Cardiac muscle cell (in vitro differentiated cells and primary cell): ENCODE measurements around the gene E2F8. TPM values are rescaled to one million over a fixed set of nuclear protein-coding genes. Genes with fewer than 3 reads are reported as not detected.
A peak's percentile ranks its signal among the peaks of the same experiment; 100 is the strongest.

ENCODE experiments used
- DNase-seq, 2 donors: peaks; one replicate each; pipeline versions ENCODE4 v3.0.0 to v3.0.0-alpha.2; 2010 to 2017; ENCODE audit warnings: low read depth in 1 of 2, low spot score in 1 of 2
- H3K27ac ChIP-seq: fragments of 200-600 bp; sonication (generic); 2 replicates; pipeline ENCODE4 v1.5.1; 2016
- H3K27me3 ChIP-seq: fragments of 200-600 bp; sonication (generic); 2 replicates; pipeline ENCODE4 v1.6.0; 2016; ENCODE audit warnings: control low read depth
- H3K36me3 ChIP-seq: fragments of 200-600 bp; sonication (generic); 2 replicates; pipeline ENCODE4 v1.5.1; 2016; ENCODE audit warnings: control low read depth
- H3K4me1 ChIP-seq: fragments of 200-600 bp; sonication (generic); 2 replicates; pipeline ENCODE4 v1.8.1; 2017; ENCODE audit warnings: low read depth, mild to moderate bottlenecking, mixed run types
- H3K4me3 ChIP-seq: fragments of 200-600 bp; sonication (generic); 2 replicates; pipeline ENCODE4 v1.5.1; 2016; ENCODE audit warnings: mild to moderate bottlenecking
- H3K9me3 ChIP-seq: fragments of 200-600 bp; sonication (generic); 2 replicates; pipeline ENCODE4 v1.5.1; 2017; ENCODE audit warnings: low read depth, mild to moderate bottlenecking, control low read depth
- CTCF ChIP-seq: IDR thresholded peaks from 2 replicates; pipeline ENCODE4 v1.5.1; 2012; ENCODE audit warnings: low read depth, mild to moderate bottlenecking, low read length
- polyA plus RNA-seq: library from polyadenylated mRNA; unstranded; fragments of >200 nt; fragmentation: Nextera tagmentation; extraction: Ambion mirVana; gene quantifications from 2 replicates; pipeline ENCODE4 v1.2.1, GENCODE V29; 2016
- total RNA-seq: library from RNA; depleted of rRNA; stranded (reverse); fragments of >200 nt; gene quantifications from 2 replicates; pipeline ENCODE4 v1.2.3, GENCODE V29; 2016

The E2F8 gene
- total and polyA plus RNA-seq, 2 experiments from 2014 or later: 5.8 to 11.2 TPM

GRCh38 chr11:19283991-19284390, 43.2 kb upstream of the E2F8 start:
- no peak overlapping the region for H3K4me3 ChIP-seq
- no peak for DNase-seq
- no peak for TF ChIP-seq CTCF
- no peaks in the 10 kb centered on the region for H3K27me3 ChIP-seq
- H3K9me3 ChIP-seq: no peaks in the 10 kb centered on the region
- no peaks in the 10 kb centered on the region for H3K36me3 ChIP-seq
- no peak overlapping the region for H3K27ac ChIP-seq
- H3K4me1 ChIP-seq: no peaks in the 10 kb centered on the region

- H3K9me3 ChIP-seq: no peaks in the 10 kb centered on the region
- DNase-seq: no peak
- H3K27ac ChIP-seq: no peak overlapping the region
- H3K27me3 ChIP-seq: no peaks in the 10 kb centered on the region
- H3K4me3 ChIP-seq: no peak overlapping the region
- H3K4me1 ChIP-seq: no peaks in the 10 kb centered on the region
- H3K36me3 ChIP-seq: no peaks in the 10 kb centered on the region
- TF ChIP-seq CTCF: no peak
Observed at GRCh38 chr11:19281555-19281954, 40.8 kb upstream of the E2F8 start.

DNA sequence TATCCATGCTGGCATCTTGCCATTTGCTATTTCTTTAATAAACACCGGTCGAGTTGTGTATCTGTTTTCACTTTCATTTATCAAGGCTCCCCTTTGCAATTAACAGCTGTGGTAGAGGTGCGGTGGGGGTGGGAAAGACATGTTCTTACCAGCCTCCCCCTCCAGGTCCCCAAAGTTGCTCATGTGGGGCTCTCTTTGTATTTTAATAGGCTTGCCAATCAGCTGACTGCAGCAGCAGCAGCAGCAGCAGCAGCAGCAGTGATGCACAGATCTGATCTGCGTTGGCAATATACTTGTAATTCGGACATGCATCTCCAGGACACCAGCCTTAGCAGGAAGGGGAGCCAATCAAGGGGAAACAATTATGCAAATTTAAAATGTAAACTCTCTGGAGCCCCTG, 40.3 kb upstream of the E2F8 start:
- no peaks in the 10 kb centered on the region for H3K9me3 ChIP-seq
- no peak for DNase-seq
- H3K4me3 ChIP-seq: no peak overlapping the region
- H3K4me1 ChIP-seq: no peaks in the 10 kb centered on the region
- H3K27ac ChIP-seq: no peak overlapping the region
- H3K36me3 ChIP-seq: no peaks in the 10 kb centered on the region
- TF ChIP-seq CTCF: no peak
- no peaks in the 10 kb centered on the region for H3K27me3 ChIP-seq

- no peaks in the 10 kb centered on the region for H3K36me3 ChIP-seq
- no peak for DNase-seq
- TF ChIP-seq CTCF: no peak
- H3K27me3 ChIP-seq: no peaks in the 10 kb centered on the region
- no peaks in the 10 kb centered on the region for H3K9me3 ChIP-seq
- no peak overlapping the region for H3K4me3 ChIP-seq
- H3K4me1 ChIP-seq: no peaks in the 10 kb centered on the region
- H3K27ac ChIP-seq: no peak overlapping the region
Observed at GRCh38 chr11:19279451-19279850, 38.7 kb upstream of the E2F8 start.

GRCh38 chr11:19276859-19277808, 36.4 kb upstream of the E2F8 start:
- no peak for TF ChIP-seq CTCF
- Histone ChIP-seq H3K36me3 (no peaks in the 10 kb centered on the region), H3K4me3 (no peak overlapping the region), H3K4me1 (no peaks in the 10 kb centered on the region), H3K27me3 (no peaks in the 10 kb centered on the region), H3K27ac (no peak overlapping the region), H3K9me3 (no peaks in the 10 kb centered on the region)
- DNase-seq: peak in 1 of 2 donors; percentile 21
